DMS79 (cell line): ENCODE data around the gene KCNQ1.

ENCODE experiments used
- DNase-seq: peaks from one replicate; lab custom pipeline; 2025; lab: John Stamatoyannopoulos, UW

Gene KCNQ1

GRCh38 chr11:2551131-2551530 lies 106.3 kb downstream of the KCNQ1 start:
- DNase-seq, result no peak

GRCh38 chr11:2552210-2552609 lies 107.4 kb downstream of the KCNQ1 start:
- DNase-seq, result no peak

- DNase-seq, result no peak
Measured at GRCh38 chr11:2553198-2553597, 108.4 kb downstream of the KCNQ1 start.

- no peak for DNase-seq
Measured at GRCh38 chr11:2553886-2554285, 109.1 kb downstream of the KCNQ1 start.

GRCh38 chr11:2554338-2555207 lies 109.8 kb downstream of the KCNQ1 start:
- DNase-seq, result no peak

- DNase-seq, result no peak
Measured at GRCh38 chr11:2555336-2555735, 110.5 kb downstream of the KCNQ1 start.

GRCh38 chr11:2555891-2556290 lies 111.1 kb downstream of the KCNQ1 start:
- no peak for DNase-seq

GRCh38 chr11:2557381-2557780 lies 112.6 kb downstream of the KCNQ1 start:
- no peak for DNase-seq

GRCh38 chr11:2558397-2558796 lies 113.6 kb downstream of the KCNQ1 start:
- no peak for DNase-seq

- DNase-seq, result no peak
Measured at GRCh38 chr11:2558861-2559526, 114.2 kb downstream of the KCNQ1 start.

- DNase-seq, result no peak
Measured at GRCh38 chr11:2559527-2560311, 114.9 kb downstream of the KCNQ1 start.

- DNase-seq, result no peak
Measured at GRCh38 chr11:2561696-2562581, 117.1 kb downstream of the KCNQ1 start.

- DNase-seq, result no peak
Measured at GRCh38 chr11:2562890-2563212, 118.0 kb downstream of the KCNQ1 start.

- no peak for DNase-seq
Measured at GRCh38 chr11:2563213-2564007, 118.6 kb downstream of the KCNQ1 start.

GRCh38 chr11:2564008-2564530 lies 119.3 kb downstream of the KCNQ1 start:
- no peak for DNase-seq

GRCh38 chr11:2564588-2565425 lies 120.0 kb downstream of the KCNQ1 start:
- DNase-seq, result no peak

GRCh38 chr11:2565447-2566222 lies 120.8 kb downstream of the KCNQ1 start:
- no peak for DNase-seq

GRCh38 chr11:2566223-2567025 lies 121.6 kb downstream of the KCNQ1 start:
- no peak for DNase-seq
